GM19351 (cell line): ENCODE data around the gene ESF1.
"Not testable (repeated sequence)": the region's sequence is repeated elsewhere in the genome, so short reads cannot be mapped to it uniquely, and the experiment has no call there.

Experiments used
- ATAC-seq: cut with Tn5 transposase; IDR thresholded peaks from one replicate; pipeline ENCODE4 v1.9.1; 2021; ENCODE audit warnings: mild to moderate bottlenecking, moderate library complexity; ENCODE audit not compliant: unreplicated experiment

ESF1 gene

GRCh38 chr20:13788167-13788834 lies 3.6 kb upstream of the ESF1 start:
- ATAC-seq = peak; percentile 39

- ATAC-seq = no peak
Measured at GRCh38 chr20:13786143-13786828, 1.6 kb upstream of the ESF1 start.

- ATAC-seq = peak; percentile 2
Measured at GRCh38 chr20:13784271-13784892, 337 bp downstream of the ESF1 start.

GRCh38 chr20:13783528-13783927 lies 1.2 kb downstream of the ESF1 start:
- no peak for ATAC-seq

GRCh38 chr20:13778827-13779226 lies 5.9 kb downstream of the ESF1 start:
- ATAC-seq = peak; percentile 53

- ATAC-seq = no peak
Measured at GRCh38 chr20:13777171-13777601, 7.5 kb downstream of the ESF1 start.

- ATAC-seq = no peak
Measured at GRCh38 chr20:13775867-13776266, 8.9 kb downstream of the ESF1 start.

- ATAC-seq = no peak
Measured at GRCh38 chr20:13772529-13772928, 12.2 kb downstream of the ESF1 start.

GRCh38 chr20:13771853-13772453 lies 12.8 kb downstream of the ESF1 start:
- peak; percentile 51 for ATAC-seq

- ATAC-seq = no peak
Measured at GRCh38 chr20:13770141-13770540, 14.6 kb downstream of the ESF1 start.

- no peak for ATAC-seq
Measured at GRCh38 chr20:13765868-13766416, 18.8 kb downstream of the ESF1 start.

GRCh38 chr20:13765299-13765698 lies 19.4 kb downstream of the ESF1 start:
- ATAC-seq = no peak

GRCh38 chr20:13760451-13760946 lies 24.2 kb downstream of the ESF1 start:
- not testable (repeated sequence) for ATAC-seq

GRCh38 chr20:13758884-13759283 lies 25.8 kb downstream of the ESF1 start:
- ATAC-seq = no peak

GRCh38 chr20:13756551-13756950 lies 28.2 kb downstream of the ESF1 start:
- ATAC-seq = no peak

GRCh38 chr20:13755809-13756208 lies 28.9 kb downstream of the ESF1 start:
- no peak for ATAC-seq

- ATAC-seq = no peak
Measured at GRCh38 chr20:13753436-13754036, 31.2 kb downstream of the ESF1 start.

- no peak for ATAC-seq
Measured at GRCh38 chr20:13749811-13750210, 34.9 kb downstream of the ESF1 start.

GRCh38 chr20:13745784-13746183 lies 38.9 kb downstream of the ESF1 start:
- no peak for ATAC-seq

GRCh38 chr20:13744352-13744751 lies 40.4 kb downstream of the ESF1 start:
- ATAC-seq = no peak

GRCh38 chr20:13741879-13742278 lies 42.8 kb downstream of the ESF1 start:
- ATAC-seq = no peak
